SU-DHL-6 (cell line): Measurements from ENCODE around the gene ACTN4.
A peak's percentile ranks its signal among the peaks of the same experiment; 100 is the strongest.

Experiments used
- H2AFZ ChIP-seq: fragments of 200-600 bp; sonication (generic); 2 replicates; pipeline ENCODE4 v1.6.1; 2014; ENCODE audit warnings: low read depth, mild to moderate bottlenecking, moderate library complexity, mixed read lengths, antibody characterized with exemption, low read length; ENCODE audit not compliant: severe bottlenecking
- H3F3A ChIP-seq: fragments of 200-600 bp; shearing (Covaris generic); 2 replicates; pipeline ENCODE4 v1.6.0; 2016; ENCODE audit warnings: antibody characterized with exemption, mild to moderate bottlenecking; ENCODE audit not compliant: insufficient read depth
- H3K27ac ChIP-seq: fragments of 200-600 bp; sonication (generic); 2 replicates; pipeline ENCODE4 v1.5.1; 2016; ENCODE audit warnings: low read depth, mild to moderate bottlenecking, low read length, moderate library complexity, mixed read lengths
- H3K27me3 ChIP-seq: fragments of 200-600 bp; sonication (generic), shearing (Covaris generic); 2 replicates; pipeline ENCODE4 v1.6.0; 2014; ENCODE audit warnings: mild to moderate bottlenecking, low read length
- H3K36me3 ChIP-seq: fragments of 200-600 bp; sonication (generic); 2 replicates; pipeline ENCODE4 v1.6.1; 2014; ENCODE audit warnings: mild to moderate bottlenecking, low read length, mixed read lengths
- H3K4me2 ChIP-seq: fragments of 300-600, 200-600 bp; shearing (Covaris generic), sonication (generic); 2 replicates; pipeline ENCODE4 v1.6.0; 2014; ENCODE audit warnings: low read length, low read depth, mild to moderate bottlenecking; ENCODE audit not compliant: poor library complexity, severe bottlenecking
- H3K4me3 ChIP-seq: fragments of 200-600 bp; sonication (generic); 2 replicates; pipeline ENCODE4 v1.5.1; 2014; ENCODE audit warnings: antibody characterized with exemption, low read length, mild to moderate bottlenecking, mixed read lengths; ENCODE audit not compliant: insufficient read depth, poor library complexity, severe bottlenecking
- H3K79me2 ChIP-seq: fragments of 200-600 bp; sonication (generic); 2 replicates; pipeline ENCODE4 v1.6.1; 2014; ENCODE audit warnings: mild to moderate bottlenecking, low read length, moderate library complexity; ENCODE audit not compliant: insufficient read depth
- H3K9ac ChIP-seq: fragments of 200-600 bp; sonication (generic); 2 replicates; pipeline ENCODE4 v1.7.0; 2014; ENCODE audit warnings: mild to moderate bottlenecking, low read length
- H3K9me2 ChIP-seq: fragments of 200-600 bp; sonication (generic); replicated peaks from 2 replicates; pipeline ENCODE4 v1.6.1; 2014; ENCODE audit warnings: low read length; ENCODE audit not compliant: insufficient read depth
- H3K9me3 ChIP-seq: fragments of 200-600 bp; sonication (generic); 2 replicates; pipeline ENCODE4 v1.6.1; 2014; ENCODE audit warnings: low read length, mixed read lengths; ENCODE audit not compliant: insufficient read depth
- H4K20me1 ChIP-seq: fragments of 200-600 bp; sonication (generic); 2 replicates; pipeline ENCODE4 v1.6.1; 2014; ENCODE audit warnings: low read depth, mild to moderate bottlenecking, antibody characterized with exemption, low read length, moderate library complexity, mixed read lengths
- EZH2phosphoT487 ChIP-seq: fragments of 200-600 bp; sonication (generic), shearing (Covaris generic); conservative IDR thresholded peaks from 2 replicates; pipeline ENCODE4 v1.6.1; 2018; ENCODE audit warnings: mild to moderate bottlenecking, antibody characterized with exemption, low read length, moderate library complexity, mixed read lengths
- TF ChIP-seq, protein P1 (sequence below): fragments of 200-600 bp; sonication (generic); IDR thresholded peaks from one replicate; pipeline ENCODE4 v1.5.1; 2017; ENCODE audit warnings: antibody characterized with exemption, mild to moderate bottlenecking, low read length, moderate library complexity; ENCODE audit not compliant: insufficient read depth, poor library complexity, severe bottlenecking

Gene ACTN4

GRCh38 chr19:38650172-38650775, 2.8 kb downstream of the ACTN4 start:
- TF ChIP-seq EZH2phosphoT487 = no peak
- TF ChIP-seq, protein P1, sequence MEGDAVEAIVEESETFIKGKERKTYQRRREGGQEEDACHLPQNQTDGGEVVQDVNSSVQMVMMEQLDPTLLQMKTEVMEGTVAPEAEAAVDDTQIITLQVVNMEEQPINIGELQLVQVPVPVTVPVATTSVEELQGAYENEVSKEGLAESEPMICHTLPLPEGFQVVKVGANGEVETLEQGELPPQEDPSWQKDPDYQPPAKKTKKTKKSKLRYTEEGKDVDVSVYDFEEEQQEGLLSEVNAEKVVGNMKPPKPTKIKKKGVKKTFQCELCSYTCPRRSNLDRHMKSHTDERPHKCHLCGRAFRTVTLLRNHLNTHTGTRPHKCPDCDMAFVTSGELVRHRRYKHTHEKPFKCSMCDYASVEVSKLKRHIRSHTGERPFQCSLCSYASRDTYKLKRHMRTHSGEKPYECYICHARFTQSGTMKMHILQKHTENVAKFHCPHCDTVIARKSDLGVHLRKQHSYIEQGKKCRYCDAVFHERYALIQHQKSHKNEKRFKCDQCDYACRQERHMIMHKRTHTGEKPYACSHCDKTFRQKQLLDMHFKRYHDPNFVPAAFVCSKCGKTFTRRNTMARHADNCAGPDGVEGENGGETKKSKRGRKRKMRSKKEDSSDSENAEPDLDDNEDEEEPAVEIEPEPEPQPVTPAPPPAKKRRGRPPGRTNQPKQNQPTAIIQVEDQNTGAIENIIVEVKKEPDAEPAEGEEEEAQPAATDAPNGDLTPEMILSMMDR = no peak
- no peaks in the 10 kb centered on the region for H3F3A ChIP-seq
- H3K4me2 ChIP-seq = peak overlapping the region; percentile 87
- no peak overlapping the region for H3K27ac ChIP-seq
- H3K9me3 ChIP-seq = no peaks in the 10 kb centered on the region
- peaks cover 7% of the 10 kb centered on the region; the same call in 1 of the 2 replicates for H4K20me1 ChIP-seq
- H2AFZ ChIP-seq = no peak overlapping the region
- 0 out of 2 replicates have a peak overlapping the region, but pooled peaks have one; percentile 100 for H3K9ac ChIP-seq
- H3K36me3 ChIP-seq = no peaks in the 10 kb centered on the region; the same call in 1 of the 2 replicates
- H3K79me2 ChIP-seq = peaks cover 78% of the 10 kb centered on the region
- no peaks in the 10 kb centered on the region for H3K9me2 ChIP-seq
- no peaks in the 10 kb centered on the region for H3K27me3 ChIP-seq
- H3K4me3 ChIP-seq = peak overlapping the region; percentile 100

DNA sequence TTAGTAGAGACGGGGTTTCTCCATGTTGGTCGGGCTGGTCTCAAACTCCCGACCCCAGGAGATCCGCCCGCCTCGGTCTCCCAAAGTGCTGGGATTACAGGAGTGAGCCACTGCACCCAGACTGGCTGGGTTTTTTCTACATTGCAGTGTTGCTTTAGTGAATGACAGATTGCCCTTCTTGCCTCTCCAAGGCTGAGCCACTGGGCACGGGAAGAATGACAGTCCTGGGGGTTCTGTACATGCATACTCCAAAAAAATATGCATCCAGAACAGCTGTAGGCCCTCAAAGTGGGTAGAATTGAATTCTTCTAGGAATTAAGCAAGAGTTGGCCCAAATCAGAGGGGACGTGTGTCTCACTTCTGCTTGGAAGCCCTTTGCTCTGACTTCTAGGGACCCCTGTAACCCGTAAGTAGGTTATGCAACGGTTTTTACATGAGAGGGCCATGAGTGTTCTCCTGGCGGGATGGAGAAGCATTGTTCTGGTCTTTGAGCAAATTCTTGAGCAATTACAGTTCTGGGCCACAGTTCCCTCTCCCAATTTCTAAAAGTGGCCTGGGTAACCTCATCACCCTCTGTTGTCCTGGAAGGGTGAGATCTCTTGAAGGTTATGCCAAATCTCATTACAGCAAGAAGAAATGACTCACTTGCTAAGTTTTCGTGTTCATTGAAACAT, 3.6 kb downstream of the ACTN4 start:
- no peaks in the 10 kb centered on the region for H3F3A ChIP-seq
- H2AFZ ChIP-seq = no peak overlapping the region
- H3K9ac ChIP-seq = no peak overlapping the region
- peaks cover 7% of the 10 kb centered on the region; the same call in 1 of the 2 replicates for H4K20me1 ChIP-seq
- H3K36me3 ChIP-seq = no peaks in the 10 kb centered on the region; the same call in 1 of the 2 replicates
- H3K4me2 ChIP-seq = no peak overlapping the region
- no peaks in the 10 kb centered on the region for H3K27me3 ChIP-seq
- no peak overlapping the region for H3K27ac ChIP-seq
- no peaks in the 10 kb centered on the region for H3K9me2 ChIP-seq
- H3K79me2 ChIP-seq = peaks cover 85% of the 10 kb centered on the region
- H3K9me3 ChIP-seq = no peaks in the 10 kb centered on the region
- H3K4me3 ChIP-seq = no peak overlapping the region
- TF ChIP-seq, protein P1 = no peak
- TF ChIP-seq EZH2phosphoT487 = no peak

- TF ChIP-seq, protein P1 = no peak
- TF ChIP-seq EZH2phosphoT487 = no peak
- peaks cover 10% of the 10 kb centered on the region; the same call in 1 of the 2 replicates for H4K20me1 ChIP-seq
- H2AFZ ChIP-seq = no peak overlapping the region
- no peaks in the 10 kb centered on the region for H3K9me3 ChIP-seq
- H3K36me3 ChIP-seq = no peaks in the 10 kb centered on the region; the same call in 1 of the 2 replicates
- H3K79me2 ChIP-seq = peaks cover 100% of the 10 kb centered on the region
- H3K9ac ChIP-seq = no peak overlapping the region
- no peak overlapping the region for H3K27ac ChIP-seq
- no peak overlapping the region for H3K4me2 ChIP-seq
- no peaks in the 10 kb centered on the region for H3F3A ChIP-seq
- H3K4me3 ChIP-seq = no peak overlapping the region
- H3K9me2 ChIP-seq = no peaks in the 10 kb centered on the region
- no peaks in the 10 kb centered on the region for H3K27me3 ChIP-seq
These were observed 5.7 kb downstream of the ACTN4 start for GRCh38 chr19:38653028-38653571.
